Fibroblast of skin of abdomen (primary cell): ENCODE measurements around the gene OR5W2. TPM values are rescaled to one million over a fixed set of nuclear protein-coding genes. Genes with fewer than 3 reads are reported as not detected.
"Not testable (repeated sequence)": the region's sequence is repeated elsewhere in the genome, so short reads cannot be mapped to it uniquely, and the experiment has no call there.

Experiments
- DNase-seq: peaks from one replicate; pipeline ENCODE4 v3.0.0-alpha.2; 2013
- polyA plus RNA-seq, 2 experiments: library from polyadenylated mRNA; unstranded; fragments of 120-200 nt; gene quantifications; one replicate each; pipeline ENCODE4 v1.2.1, GENCODE V29; 2013; ENCODE audit not compliant: insufficient read length in 2 of 2

OR5W2 gene
- polyA plus RNA-seq (2013, experiment 1 of 2; ENCODE audit: insufficient read length): not detected
- not detected for polyA plus RNA-seq (2013, experiment 2 of 2; ENCODE audit: insufficient read length)

DNA sequence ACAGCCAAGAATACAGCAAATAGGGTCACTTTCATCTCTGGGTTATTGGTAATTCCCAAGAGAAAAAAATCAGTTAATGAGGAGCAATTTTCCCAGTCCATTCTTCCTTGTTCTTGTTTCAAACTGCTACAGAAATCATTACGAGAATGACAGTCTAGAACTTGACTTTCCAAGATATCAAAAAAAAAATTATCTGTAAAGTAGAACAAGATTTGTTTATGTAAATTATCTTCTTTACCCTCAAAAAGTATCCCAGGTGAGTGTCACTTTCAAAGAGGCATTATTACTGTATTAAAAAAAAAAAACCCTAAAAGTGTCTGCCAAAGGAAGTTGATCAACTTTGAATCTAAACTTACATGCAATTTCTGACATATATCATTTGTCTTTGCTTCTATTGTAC lies at the start of gene OR5W2:
Gene OR5W2 (minus strand): TSS at position 101 of the 400 bp plus-strand sequence. CDS start 0 bp downstream, at position 101.
- no peak for DNase-seq

DNA sequence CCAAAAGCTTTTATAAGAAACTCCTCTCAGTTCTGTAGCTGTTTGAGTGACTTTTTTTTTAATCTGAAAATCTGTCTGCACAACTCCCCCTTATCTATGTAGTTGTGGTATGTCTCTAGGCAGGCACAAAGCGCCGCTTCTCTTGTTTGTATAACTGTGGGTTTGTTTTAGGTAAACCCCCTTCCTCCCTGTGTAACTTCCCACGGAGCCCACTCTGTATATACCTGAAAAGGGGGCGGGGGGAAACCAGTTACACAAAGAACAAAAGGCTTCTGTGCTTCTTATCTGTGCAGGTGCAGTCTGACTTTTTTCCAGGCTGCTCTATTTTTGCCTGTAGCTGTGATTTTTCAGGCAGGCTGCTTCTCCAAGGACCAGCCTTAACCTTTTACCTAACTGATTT lies 42.1 kb upstream of the OR5W2 start:
- DNase-seq: no peak

DNA sequence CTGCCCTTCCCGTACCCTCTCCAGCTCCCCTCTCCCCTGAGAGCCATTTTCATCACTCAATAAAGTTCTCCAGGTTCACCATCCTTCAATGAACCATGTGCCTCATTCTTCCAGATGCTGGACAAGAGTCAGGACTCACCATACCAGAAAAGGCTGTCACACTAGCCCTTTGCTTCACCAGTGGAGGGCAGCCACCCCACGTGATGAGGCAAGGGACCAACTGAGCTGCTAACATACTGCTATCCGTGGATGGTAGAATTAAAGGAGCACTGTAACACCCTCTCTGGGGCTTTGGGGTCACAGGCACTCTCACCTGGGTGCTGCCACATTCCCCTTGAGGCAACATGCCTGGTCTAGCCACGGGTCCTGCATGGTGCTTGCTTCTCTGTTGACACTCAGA lies 34.9 kb upstream of the OR5W2 start:
- DNase-seq: no peak

DNA sequence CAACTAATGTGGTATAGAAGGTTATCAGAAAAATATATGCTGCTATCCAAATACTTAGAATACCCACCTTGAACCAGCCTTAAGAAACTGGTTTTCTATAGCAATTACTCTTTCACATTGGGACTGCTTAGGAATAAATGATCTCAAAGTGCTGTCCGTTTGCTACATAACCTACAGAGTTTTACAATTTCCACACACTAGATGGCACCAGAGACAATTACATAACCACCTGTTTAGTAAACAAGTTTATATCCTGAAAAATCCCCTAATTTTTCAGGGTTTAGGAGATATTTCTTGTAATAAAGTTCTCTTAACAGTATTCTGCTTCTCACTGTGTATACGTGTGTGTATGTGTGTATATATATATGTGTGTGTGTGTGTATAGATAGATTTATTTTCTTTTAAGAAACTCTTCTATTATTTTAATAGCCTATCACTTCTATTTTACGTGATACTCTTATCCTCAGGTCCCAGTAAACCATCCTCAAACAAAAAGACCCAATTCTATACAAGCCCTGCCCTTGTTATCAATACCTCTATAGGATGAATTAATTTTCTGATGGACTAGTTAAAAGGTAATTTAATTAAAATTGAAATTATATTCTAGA lies 28.5 kb upstream of the OR5W2 start:
- no peak for DNase-seq

DNA sequence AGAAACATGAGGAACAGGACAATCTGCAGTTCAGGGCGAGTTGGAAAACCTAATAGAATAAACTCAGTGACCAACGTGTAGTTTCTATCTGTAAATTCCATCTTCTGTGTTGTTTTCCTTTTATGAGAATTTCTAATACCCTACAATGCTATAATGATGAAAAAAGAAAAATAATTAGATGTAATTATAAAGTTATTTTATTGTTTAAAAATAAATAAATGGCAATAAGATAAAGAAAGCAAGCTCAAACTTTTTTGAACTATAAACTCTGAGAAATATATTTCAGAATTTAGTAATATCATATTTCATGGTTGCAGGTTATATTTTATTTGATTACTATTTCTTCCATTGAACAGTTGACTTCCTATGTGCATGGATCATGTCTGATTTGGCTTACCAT lies 21.9 kb upstream of the OR5W2 start, which contains the start of gene OR5I1:
Gene OR5I1 (minus strand): TSS at position 101 of the 400 bp plus-strand sequence. CDS start 0 bp downstream, at position 101.
- DNase-seq: no peak

DNA sequence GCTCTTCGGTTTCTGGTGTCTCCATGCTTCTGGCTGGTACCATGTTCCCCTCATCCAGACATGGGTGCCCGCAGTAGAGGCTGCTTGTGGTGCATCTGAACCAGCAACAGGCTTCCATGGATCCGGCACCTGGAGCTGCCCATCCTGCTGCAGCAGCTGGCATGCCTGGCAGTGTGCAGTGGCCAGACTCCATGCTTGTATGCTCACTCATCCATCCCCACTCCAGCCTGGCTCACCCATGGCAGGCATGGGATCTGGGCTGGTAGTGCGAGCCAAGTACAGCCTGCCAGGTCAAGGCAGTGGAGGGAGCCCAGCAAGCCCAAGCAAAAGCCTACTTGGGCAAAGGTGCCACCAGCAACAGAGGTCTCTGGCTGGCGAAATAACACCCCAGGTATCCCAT lies 6.2 kb upstream of the OR5W2 start:
- DNase-seq: no peak

DNA sequence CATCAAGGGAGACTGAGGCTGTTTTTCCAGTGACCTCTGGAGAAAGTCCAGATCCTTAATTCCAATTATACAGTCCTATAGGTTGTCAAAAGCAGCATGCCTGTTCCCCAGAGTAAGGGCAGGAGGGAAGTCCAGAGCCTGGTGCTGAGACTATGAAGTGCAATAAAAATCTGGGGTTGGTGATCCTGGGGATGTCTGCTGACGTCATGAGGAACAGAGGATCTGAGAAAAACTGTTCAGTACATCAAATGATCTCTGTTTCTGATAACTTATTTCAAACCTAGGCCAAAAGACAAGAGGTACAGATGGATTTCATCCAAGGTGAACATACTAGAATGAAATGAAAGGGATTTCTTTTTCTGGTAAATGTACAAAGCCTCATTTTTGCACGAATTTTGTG lies 12.1 kb downstream of the OR5W2 start:
- no peak for DNase-seq

DNA sequence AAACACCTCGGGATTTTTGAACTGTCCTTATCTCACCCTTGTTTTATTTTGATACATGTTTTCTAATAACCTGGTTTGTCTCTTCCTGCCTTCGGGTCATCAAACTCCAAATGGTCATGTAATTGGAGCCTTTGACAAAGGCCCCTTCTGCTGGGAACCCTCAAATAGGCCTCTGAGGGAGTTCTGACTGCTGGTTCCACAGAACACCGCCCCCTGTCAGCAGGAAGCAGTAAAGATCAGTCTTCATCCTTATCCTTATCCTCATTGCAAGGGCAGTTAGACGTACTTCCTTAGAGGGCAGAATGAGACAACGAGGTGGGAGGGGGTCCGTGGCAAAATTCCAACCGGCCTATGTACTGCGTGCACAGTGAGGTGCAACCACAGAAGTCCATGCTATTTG lies 19.2 kb downstream of the OR5W2 start:
- DNase-seq: no peak

DNA sequence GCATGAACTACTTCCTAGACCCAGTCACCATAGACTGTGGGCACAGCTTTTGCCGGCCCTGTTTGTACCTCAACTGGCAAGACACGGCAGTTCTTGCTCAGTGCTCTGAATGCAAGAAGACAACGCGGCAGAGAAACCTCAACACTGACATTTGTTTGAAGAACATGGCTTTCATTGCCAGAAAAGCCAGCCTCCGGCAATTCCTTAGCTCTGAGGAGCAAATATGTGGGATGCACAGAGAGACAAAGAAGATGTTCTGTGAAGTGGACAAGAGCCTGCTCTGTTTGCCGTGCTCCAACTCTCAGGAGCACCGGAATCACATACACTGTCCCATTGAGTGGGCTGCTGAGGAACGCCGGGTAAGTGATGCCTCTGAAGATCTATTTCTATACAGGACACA lies 28.9 kb downstream of the OR5W2 start:
- not testable (repeated sequence) for DNase-seq

DNA sequence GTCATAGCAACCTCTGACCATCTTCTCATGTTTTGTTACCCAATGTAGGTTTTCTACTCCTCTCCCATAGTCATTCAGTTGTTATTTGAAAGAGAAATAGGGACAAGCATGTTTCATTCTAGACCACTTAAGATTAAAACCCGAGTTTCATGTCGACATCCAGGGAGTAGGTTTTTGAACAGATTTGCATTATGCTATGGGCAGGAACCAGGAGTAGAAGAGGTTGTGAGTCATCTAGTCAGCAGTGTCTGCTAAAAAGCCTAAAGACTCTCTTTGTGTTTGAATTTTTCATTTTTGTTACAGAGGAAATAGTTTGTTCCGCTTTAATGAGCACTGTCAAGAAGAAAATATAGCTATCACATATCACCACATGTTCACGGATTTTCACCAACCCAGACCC lies 29.4 kb downstream of the OR5W2 start:
- DNase-seq: not testable (repeated sequence)

DNA sequence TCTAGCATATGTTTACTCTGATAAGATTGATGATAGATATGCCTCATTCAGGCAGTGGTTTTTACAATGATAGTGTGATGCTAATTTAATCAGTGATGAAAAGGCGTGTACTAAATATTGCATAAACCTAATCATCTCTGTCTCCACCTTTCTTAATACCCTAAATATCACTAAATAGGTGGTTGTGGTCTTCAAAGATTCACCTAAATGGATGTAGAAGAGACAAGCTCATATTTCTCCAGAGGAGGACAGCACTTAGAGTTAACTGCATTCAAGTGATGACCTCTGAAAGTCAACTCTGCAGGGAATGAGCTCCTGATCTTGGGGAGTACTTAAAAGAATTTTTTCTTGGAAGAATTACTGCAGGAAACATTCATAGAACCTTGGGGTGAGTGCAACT lies 31.4 kb downstream of the OR5W2 start, which contains the start of gene TRIM51:
Gene TRIM51 (plus strand): TSS at position 301 of the 400 bp plus-strand sequence. CDS start 2,132 bp downstream, outside the sequence.
- DNase-seq: not testable (repeated sequence)

DNA sequence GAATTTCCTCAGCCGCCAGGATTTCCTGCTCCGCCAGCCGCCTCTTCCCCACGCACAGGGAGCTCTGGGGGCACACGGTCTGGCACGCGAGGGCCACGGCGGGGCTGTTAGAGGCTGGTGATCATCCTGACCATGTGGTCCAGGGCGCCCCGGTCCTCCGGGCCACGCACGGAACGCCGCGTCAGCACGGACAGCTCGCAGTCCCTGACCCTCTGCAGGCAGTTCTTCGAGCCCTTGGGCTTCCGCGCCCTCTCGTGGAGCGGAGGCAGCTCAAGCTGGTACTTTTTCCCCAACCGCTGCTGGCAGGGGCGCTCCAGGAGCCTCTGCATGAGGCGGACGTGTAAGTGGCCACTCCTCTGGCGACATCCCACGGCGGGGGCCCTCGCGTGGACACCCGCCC lies 41.2 kb downstream of the OR5W2 start:
- DNase-seq: not testable (repeated sequence)

DNA sequence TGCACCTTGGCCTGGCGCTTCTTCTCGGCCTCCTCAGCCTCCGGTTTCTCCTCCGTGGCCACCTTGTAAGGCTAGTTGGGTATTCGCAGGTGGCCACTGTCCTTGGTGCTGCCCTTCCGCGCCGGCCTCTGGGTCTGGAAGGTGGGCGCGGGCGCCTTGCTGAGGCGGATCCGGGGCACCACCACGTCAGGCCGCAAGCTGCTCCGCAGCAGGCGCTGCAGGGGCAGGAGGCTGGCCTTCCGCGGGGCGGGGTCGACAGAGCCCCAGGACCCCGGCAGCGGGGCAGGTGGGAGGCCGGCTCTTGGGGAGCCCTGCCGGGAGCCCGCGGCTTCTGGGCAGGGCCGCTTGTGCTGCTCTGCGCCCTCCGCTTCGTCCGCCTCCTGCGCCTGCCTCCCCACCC lies 41.7 kb downstream of the OR5W2 start:
- DNase-seq: not testable (repeated sequence)

DNA sequence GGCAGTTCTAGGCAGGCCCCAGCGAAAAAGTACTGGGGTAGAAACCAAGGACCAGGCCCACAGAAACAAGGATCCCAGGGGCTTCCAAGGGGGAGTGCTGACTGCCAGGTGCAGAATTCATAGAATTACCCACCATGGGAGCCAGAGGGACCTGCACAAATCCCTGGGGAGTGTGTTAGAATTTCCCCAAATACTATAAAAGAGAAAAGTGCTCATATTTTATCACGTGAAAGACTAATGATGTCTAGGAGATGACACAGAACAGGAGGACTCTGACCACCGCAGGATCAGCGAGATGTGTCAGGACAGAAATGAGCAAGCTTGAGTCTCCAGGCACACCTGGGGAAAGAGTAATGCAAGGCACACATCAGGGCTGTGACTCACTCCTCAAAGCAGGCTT lies 47.0 kb downstream of the OR5W2 start:
- not testable (repeated sequence) for DNase-seq
